Prostate gland (tissue), 2 donors: ENCODE results near the gene MIS18A. TPM values are rescaled to one million over a fixed set of nuclear protein-coding genes. Genes with fewer than 3 reads are reported as not detected.

Source experiments
- DNase-seq: peaks from one replicate; pipeline ENCODE4 v3.0.0-alpha.2; 2019; ENCODE audit warnings: low spot score
- H3K27ac ChIP-seq, 2 donors: fragments of 200-600 bp; sonication (generic); 2 replicates each; pipeline ENCODE4 v1.5.1; 2017 to 2019
- H3K27me3 ChIP-seq: fragments of 200-600 bp; sonication (generic); replicated peaks from 2 replicates; pipeline ENCODE4 v1.5.1; 2019; ENCODE audit not compliant: insufficient read depth
- H3K36me3 ChIP-seq, 2 donors: fragments of 200-600 bp; sonication (generic); 1 replicate in 1 of 2; 2 replicates in 1 of 2; pipeline versions ENCODE4 v1.5.1 to v1.8.1; 2017 to 2019
- H3K4me1 ChIP-seq: fragments of 200-600 bp; sonication (generic); replicated peaks from 2 replicates; pipeline ENCODE4 v1.5.1; 2019
- H3K4me3 ChIP-seq, 2 donors: fragments of 200-600 bp; sonication (generic); 2 replicates each; pipeline ENCODE4 v1.5.1; 2017 to 2019
- H3K9me3 ChIP-seq: fragments of 200-600 bp; sonication (generic); 2 replicates; pipeline ENCODE4 v1.5.1; 2017
- POLR2A ChIP-seq: fragments of 450-650 bp; IDR thresholded peaks from one replicate; pipeline ENCODE4 v1.6.1; 2016; ENCODE audit warnings: antibody characterized with exemption, mild to moderate bottlenecking
- POLR2AphosphoS5 ChIP-seq: sonication (generic); formaldehyde crosslinking; IDR thresholded peaks from one replicate; pipeline ENCODE4 v1.6.1; 2017; ENCODE audit warnings: antibody characterized with exemption
- WGBS: methylation state at CpG from one replicate; pipeline ENCODE4 v1.1.5; 2018; 5-methylcytosine and 5-hydroxymethylcytosine counted together
- intact Hi-C: fragments of 100-400 bp; cut with DNase I; formaldehyde crosslinking; loops from one replicate; pipeline ENCODE4 v1.14.2; 2022
- total RNA-seq, 2 donors: library from RNA; depleted of rRNA; stranded (reverse); fragments of >200 nt; gene quantifications; one replicate each; pipeline ENCODE4 v1.1.0, GENCODE V29; 2016
- TF ChIP-seq, protein P1 (sequence below), 4 experiments: fragments of 200-600 bp in 2 of 4; fragments of 450-650 bp in 2 of 4; sonication (generic) in 2 of 4; IDR thresholded peaks; 1 replicate in 3 of 4; 2 replicates in 1 of 4; pipeline ENCODE4 v1.5.1; 2016 to 2019; ENCODE audit warnings: antibody characterized with exemption in 4 of 4, mild to moderate bottlenecking in 2 of 4, moderate library complexity in 2 of 4

The MIS18A gene
- total RNA-seq, 2 donors from 2014 or later = 10.7 to 17.8 TPM

DNA sequence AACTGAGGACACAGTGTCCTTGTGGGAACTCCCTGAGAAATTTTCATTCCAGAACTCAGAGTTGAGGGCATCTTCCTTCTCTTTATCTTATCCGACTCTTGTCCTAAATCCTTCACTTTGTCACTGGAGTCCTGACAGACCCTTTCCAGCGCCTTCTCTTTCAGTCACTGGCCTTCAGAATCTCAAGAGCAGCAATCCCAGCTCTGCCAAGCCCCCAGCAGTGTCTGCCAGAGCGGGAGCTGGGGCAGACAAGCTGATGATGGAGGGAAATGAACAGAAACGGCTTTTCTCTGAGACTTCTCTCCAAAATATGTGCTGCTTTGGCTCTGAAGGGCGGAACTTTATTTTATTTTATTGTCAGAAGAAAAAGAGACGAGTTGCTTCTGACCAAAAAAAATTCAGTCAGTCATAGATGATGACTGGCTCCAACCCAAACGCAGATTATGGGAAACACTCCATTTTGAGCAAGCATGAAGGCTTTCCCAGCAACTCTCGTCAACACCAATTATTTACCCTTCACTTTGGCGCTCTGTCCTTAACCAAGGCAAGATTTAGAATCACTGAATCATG is 32.2 kb downstream of the MIS18A start:
- no peak for TF ChIP-seq POLR2AphosphoS5
- TF ChIP-seq, protein P1, sequence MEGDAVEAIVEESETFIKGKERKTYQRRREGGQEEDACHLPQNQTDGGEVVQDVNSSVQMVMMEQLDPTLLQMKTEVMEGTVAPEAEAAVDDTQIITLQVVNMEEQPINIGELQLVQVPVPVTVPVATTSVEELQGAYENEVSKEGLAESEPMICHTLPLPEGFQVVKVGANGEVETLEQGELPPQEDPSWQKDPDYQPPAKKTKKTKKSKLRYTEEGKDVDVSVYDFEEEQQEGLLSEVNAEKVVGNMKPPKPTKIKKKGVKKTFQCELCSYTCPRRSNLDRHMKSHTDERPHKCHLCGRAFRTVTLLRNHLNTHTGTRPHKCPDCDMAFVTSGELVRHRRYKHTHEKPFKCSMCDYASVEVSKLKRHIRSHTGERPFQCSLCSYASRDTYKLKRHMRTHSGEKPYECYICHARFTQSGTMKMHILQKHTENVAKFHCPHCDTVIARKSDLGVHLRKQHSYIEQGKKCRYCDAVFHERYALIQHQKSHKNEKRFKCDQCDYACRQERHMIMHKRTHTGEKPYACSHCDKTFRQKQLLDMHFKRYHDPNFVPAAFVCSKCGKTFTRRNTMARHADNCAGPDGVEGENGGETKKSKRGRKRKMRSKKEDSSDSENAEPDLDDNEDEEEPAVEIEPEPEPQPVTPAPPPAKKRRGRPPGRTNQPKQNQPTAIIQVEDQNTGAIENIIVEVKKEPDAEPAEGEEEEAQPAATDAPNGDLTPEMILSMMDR (IDR thresholded peaks at IDR 0.05) = no peak
- no peak for TF ChIP-seq POLR2A

DNA sequence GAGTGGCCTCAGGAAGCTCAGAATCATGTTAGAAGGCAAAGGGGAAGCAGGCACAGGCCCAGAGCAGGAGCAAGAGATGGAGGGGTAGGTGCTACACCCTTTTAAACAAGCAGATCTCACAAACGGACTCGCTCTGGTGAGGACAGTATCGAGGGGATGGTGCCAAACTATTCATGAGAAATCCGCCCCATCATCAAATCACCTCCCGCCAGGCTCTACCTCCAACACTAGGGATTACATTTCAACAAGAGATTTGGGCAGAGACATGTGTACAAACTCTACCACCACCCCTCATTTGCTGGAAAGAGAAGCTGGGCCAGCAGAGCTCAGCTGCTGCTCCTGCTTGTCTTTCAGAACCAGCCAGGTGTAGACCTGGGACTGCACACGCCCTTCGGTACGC is 32.9 kb downstream of the MIS18A start:
- Histone ChIP-seq H3K27me3 (no peaks in the 10 kb centered on the region), H3K9me3 (no peaks in the 10 kb centered on the region), H3K36me3 (no peaks in the 10 kb centered on the region), H3K4me3 (no peak overlapping the region), H3K4me1 (peaks cover 3% of the 10 kb centered on the region), H3K27ac (no peak overlapping the region)
- TF ChIP-seq, protein P1 (IDR thresholded peaks at IDR 0.05) = no peak
- no peak for TF ChIP-seq POLR2A
- TF ChIP-seq POLR2AphosphoS5 = no peak
- intact Hi-C loops = no loop called here
- DNase-seq = no peak
- WGBS = 90% methylated on average over 8 of the region's 8 CpGs

More for the DNA sequence above, 32.2 kb downstream of the MIS18A start:
- DNase-seq = no peak
- Histone ChIP-seq H3K36me3 (no peaks in the 10 kb centered on the region), H3K27ac (no peak overlapping the region), H3K4me3 (no peak overlapping the region), H3K27me3 (no peaks in the 10 kb centered on the region), H3K4me1 (peaks cover 3% of the 10 kb centered on the region), H3K9me3 (no peaks in the 10 kb centered on the region)
- intact Hi-C loops = no loop called here
- 77% methylated on average over 9 of the region's 9 CpGs for WGBS

DNA sequence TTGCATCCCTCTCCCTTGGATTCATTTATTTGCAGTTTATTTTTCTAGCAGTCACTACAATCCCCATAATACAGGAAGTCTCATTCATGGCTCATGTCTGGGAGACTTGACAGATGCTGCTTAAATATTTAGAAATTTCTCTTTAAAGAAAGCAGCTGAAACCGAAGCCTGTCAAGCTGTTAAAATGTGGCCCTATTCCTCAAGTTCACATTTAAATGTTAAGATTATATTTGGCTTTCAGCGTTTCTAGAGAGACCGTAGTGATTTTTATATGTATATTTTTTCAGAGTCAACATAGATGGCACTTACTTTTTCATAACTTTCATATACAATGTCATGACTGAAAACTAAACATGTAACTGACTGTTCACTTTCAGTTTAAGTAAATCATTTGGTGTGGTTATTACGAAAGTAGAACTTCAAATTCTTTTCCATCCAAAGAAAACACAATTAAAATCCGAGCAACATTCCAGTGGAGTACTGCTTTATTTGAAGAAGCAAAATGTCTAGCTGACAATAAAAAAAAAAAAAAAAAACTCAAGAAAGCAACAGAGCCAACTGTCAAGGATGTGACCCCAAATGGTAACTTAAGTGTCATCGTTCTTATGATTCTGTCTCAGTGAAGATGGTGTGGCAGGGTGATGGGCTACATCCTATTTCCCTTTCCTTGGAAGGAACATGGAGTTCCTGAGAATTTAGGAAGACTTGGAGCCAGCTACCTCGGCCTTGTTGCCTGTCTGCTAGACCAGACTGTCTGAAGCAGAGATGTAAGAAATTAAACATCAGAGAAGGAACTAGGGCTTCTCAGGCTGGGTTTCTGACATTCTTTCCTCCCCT is 37.8 kb downstream of the MIS18A start:
- DNase-seq = peak; percentile 53
- 15% methylated on average over 7 of the region's 7 CpGs for WGBS
- H3K9me3 ChIP-seq = no peaks in the 10 kb centered on the region
- H3K4me3 ChIP-seq = no peak overlapping the region
- H3K4me1 ChIP-seq = peaks cover 5% of the 10 kb centered on the region
- intact Hi-C loops = no loop called here
- TF ChIP-seq POLR2AphosphoS5 = peak; percentile 76
- TF ChIP-seq POLR2A = no peak
- TF ChIP-seq, protein P1 (IDR thresholded peaks at IDR 0.05) = no peak
- peak overlapping the region; percentile 39 to 55 for H3K27ac ChIP-seq
- no peaks in the 10 kb centered on the region for H3K36me3 ChIP-seq
- H3K27me3 ChIP-seq = no peaks in the 10 kb centered on the region

DNA sequence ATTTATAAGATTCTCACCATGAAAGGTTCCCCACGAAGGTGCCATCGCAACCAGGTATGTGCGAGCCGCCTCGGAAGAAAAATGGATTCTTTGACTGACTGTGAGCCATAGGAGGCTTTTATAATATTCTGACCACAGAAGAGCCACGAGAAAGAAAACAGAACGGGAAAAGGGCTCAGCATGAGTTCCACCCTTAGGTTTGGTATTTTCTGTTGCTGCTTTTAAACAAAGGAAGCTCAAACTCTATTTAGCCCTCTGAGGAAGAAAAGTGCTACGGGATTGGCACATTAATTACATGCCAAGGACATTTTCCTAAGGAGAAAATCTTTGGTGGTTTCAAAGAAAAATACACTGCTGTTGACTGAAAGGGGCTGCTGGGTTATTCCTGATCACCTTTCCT is 39.3 kb downstream of the MIS18A start:
- Histone ChIP-seq H3K27ac (no peak overlapping the region), H3K9me3 (no peaks in the 10 kb centered on the region), H3K4me3 (no peak overlapping the region), H3K4me1 (peaks cover 5% of the 10 kb centered on the region), H3K36me3 (no peaks in the 10 kb centered on the region), H3K27me3 (no peaks in the 10 kb centered on the region)
- intact Hi-C loops = no loop called here
- WGBS = 80% methylated on average over 8 of the region's 8 CpGs
- TF ChIP-seq POLR2AphosphoS5 (no peak), POLR2A (no peak)
- TF ChIP-seq, protein P1 (IDR thresholded peaks at IDR 0.05) = no peak
- no peak for DNase-seq

DNA sequence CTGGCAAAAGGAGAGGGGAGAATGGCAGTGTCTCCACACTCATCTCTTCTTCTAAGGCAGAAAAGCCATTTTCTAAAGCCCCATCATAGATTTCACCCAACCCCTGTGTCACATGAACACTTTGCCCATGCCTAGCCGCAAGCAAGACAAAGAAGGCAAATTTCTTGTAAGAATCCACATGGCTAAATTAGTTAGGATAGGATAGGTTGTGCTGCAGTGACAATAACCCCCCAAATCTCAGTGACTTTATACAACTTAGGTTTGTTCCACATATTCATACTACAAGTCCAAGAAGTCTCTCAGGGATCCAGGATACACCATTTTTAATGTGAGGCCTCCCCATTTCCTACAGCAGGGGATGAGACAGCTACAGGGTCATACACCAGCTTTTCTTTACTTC is 40.8 kb downstream of the MIS18A start:
- Histone ChIP-seq H3K27me3 (no peaks in the 10 kb centered on the region), H3K36me3 (no peaks in the 10 kb centered on the region), H3K4me3 (no peak overlapping the region), H3K27ac (no peak overlapping the region), H3K9me3 (no peaks in the 10 kb centered on the region), H3K4me1 (peaks cover 5% of the 10 kb centered on the region)
- WGBS = 100% methylated on average over 1 of the region's 1 CpG
- intact Hi-C loops = no loop called here
- TF ChIP-seq, protein P1 (IDR thresholded peaks at IDR 0.05) = no peak
- no peak for TF ChIP-seq POLR2AphosphoS5
- TF ChIP-seq POLR2A = no peak
- DNase-seq = no peak
